Loucy (cell line): ENCODE results near the gene IL1A.

ENCODE experiments used
- CTCF ChIP-seq: fragments of 200-600 bp; sonication (generic); conservative IDR thresholded peaks from 2 replicates; pipeline ENCODE4 v1.5.1; 2014; ENCODE audit warnings: mild to moderate bottlenecking, antibody characterized with exemption, low read length
- EZH2phosphoT487 ChIP-seq: fragments of 200-600 bp; IDR thresholded peaks from 2 replicates; pipeline ENCODE4 v1.6.1; 2018; ENCODE audit warnings: antibody characterized with exemption, mild to moderate bottlenecking, moderate library complexity, borderline replicate concordance

DNA sequence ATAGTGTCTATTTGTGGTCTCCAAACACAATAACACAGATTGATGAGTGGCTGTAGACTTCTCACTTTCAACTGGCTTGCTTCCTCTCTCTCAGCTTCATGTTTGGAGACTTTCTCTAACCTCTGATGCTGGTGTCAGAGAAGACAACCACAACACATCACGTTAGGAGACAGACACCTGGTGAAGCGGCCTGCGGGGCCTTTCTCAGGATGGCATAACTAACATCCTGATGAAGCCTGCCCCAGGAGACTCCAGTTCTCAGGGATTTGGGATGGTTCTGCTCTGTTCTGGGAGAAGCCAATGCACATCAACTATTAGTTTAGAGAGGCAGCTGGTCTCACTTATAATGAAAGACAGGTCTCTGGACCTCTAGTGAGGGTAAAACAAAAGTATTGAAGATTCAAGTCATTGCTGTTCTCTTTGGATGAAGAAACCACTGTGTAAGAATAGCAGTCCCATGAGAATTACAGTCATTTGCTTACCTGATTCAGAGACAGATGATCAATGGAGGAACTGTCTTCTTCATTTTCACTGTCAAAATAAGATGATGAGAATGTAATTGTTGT, 2.0 kb downstream of the IL1A start:
- no peak for TF ChIP-seq EZH2phosphoT487
- TF ChIP-seq CTCF, result no peak
